Adipose tissue (tissue), 3 donors: ENCODE results near the gene VGLL4. TPM values are rescaled to one million over a fixed set of nuclear protein-coding genes. Genes with fewer than 3 reads are reported as not detected.

Source experiments
- H3K27ac ChIP-seq: one replicate; pipeline ENCODE4 v1.5.1; 2013; ENCODE audit warnings: low read depth, low read length
- WGBS, 3 donors: extraction: QIAGEN DNeasy Blood & Tissue Kit; methylation state at CpG; one replicate each; pipeline ENCODE4 v1.1.7; 2013; 5-methylcytosine and 5-hydroxymethylcytosine counted together
- polyA plus RNA-seq, 3 donors: library from polyadenylated mRNA; stranded (reverse); fragments of 200-250 nt; gene quantifications; one replicate each; pipeline ENCODE4 v1.2.3, GENCODE V29; 2013
- donor health status: healthy with polysubstance abuse.
- donor health status: Bipolar disorder and iron deficiency.
- donor health status: healthy.

Gene VGLL4
- polyA plus RNA-seq, 3 donors = 19.7 to 43.3 (median 25.4) TPM

GRCh38 chr3:11509173-11510000 lies 134.3 kb downstream of the VGLL4 start:
- WGBS, 3 donors = 28 to 45% (median 34%) methylated on average over 9 of the region's 9 CpGs
- no peak overlapping the region for H3K27ac ChIP-seq

- H3K27ac ChIP-seq = peak overlapping the region; percentile 5
- 55 to 76% (median 71%) methylated on average over 5 of the region's 5 CpGs for WGBS, 3 donors
Measured at GRCh38 chr3:11508346-11509172, 135.2 kb downstream of the VGLL4 start.

GRCh38 chr3:11507719-11508118 lies 136.0 kb downstream of the VGLL4 start:
- no peak overlapping the region for H3K27ac ChIP-seq

Other genes with a start within 250 kb of the VGLL4 start
- 1 to 10 TPM; 5.1 to 8.1 (median 6.9) TPM for gene TAMM41, start 203.0 kb upstream of the VGLL4 start, polyA plus RNA-seq